ENCODE results near the gene DGKD.

The DGKD gene

DNA sequence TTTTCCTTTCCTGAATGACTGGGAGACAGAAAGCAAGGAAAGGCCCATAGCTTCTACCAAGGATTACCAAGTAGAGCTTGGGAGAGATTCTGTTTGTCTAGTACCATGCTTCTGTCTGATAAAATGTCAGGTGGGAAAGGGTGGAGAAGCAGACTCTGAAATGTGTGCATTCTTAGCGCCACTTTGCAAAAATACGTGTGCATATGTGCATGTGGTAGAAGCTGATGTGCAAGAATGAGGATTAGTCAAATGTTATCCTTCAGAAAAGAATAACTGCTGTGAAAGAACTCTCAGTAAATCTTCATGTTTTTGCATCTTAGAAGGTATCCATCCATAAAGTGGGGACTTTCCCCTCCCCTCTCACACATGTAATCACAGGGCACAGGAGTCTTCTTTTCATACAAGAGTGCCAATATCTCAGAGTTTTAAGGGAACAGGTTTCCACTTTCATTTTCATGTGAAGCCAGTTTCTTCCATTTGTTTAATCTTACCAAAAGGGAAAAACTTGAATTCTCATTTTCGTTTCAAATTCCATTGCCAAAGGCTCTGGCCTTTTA, 15.4 kb upstream of the DGKD start:
- in situ Hi-C loops (cut with HindIII; ENCODE audit: low pct_ligation_motif_present, low sequenced_read_pairs) = no loop called here

DNA sequence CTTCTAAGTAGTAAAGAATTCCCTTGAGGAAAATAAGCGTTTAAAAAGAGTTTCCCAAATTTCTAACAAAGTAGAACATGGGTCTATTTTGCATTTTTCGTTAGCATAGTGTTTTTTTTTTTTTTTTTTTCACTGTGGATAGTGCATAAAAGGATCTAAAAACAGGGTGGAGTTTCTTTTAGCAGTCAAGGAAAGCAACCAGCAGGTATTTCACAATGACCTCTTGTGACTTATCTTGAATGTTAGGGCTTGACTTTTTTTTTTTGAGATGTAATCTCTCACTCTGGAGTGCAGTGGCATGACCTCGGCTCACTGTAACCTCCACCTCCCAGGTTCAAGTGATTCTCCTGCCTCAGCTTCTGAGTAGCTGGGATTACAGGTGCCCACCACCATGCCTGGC, 14.9 kb upstream of the DGKD start:
- Histone ChIP-seq H3K4me3 (ENCODE audit: low read depth, low read length) (no peak overlapping the region), H3K27ac (no peak overlapping the region), H3K36me3 (replicated peaks) (no peaks in the 10 kb centered on the region), H3K27me3 (replicated peaks) (no peaks in the 10 kb centered on the region)
- TF ChIP-seq, protein P1, sequence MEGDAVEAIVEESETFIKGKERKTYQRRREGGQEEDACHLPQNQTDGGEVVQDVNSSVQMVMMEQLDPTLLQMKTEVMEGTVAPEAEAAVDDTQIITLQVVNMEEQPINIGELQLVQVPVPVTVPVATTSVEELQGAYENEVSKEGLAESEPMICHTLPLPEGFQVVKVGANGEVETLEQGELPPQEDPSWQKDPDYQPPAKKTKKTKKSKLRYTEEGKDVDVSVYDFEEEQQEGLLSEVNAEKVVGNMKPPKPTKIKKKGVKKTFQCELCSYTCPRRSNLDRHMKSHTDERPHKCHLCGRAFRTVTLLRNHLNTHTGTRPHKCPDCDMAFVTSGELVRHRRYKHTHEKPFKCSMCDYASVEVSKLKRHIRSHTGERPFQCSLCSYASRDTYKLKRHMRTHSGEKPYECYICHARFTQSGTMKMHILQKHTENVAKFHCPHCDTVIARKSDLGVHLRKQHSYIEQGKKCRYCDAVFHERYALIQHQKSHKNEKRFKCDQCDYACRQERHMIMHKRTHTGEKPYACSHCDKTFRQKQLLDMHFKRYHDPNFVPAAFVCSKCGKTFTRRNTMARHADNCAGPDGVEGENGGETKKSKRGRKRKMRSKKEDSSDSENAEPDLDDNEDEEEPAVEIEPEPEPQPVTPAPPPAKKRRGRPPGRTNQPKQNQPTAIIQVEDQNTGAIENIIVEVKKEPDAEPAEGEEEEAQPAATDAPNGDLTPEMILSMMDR (IDR thresholded peaks at IDR 0.05; ENCODE audit: low read depth, low read length, missing control alignments) = no peak
- in situ Hi-C loops (cut with HindIII; ENCODE audit: low pct_ligation_motif_present, low sequenced_read_pairs) = no loop called here
- DNase-seq = no peak

More for the DNA sequence above, 15.4 kb upstream of the DGKD start:
- TF ChIP-seq, protein P1 (IDR thresholded peaks at IDR 0.05; ENCODE audit: low read depth, low read length, missing control alignments) = no peak
- Histone ChIP-seq H3K36me3 (replicated peaks) (no peaks in the 10 kb centered on the region), H3K27ac (no peak overlapping the region), H3K4me3 (ENCODE audit: low read depth, low read length) (no peak overlapping the region), H3K27me3 (replicated peaks) (no peaks in the 10 kb centered on the region)
- no peak for DNase-seq

DNA sequence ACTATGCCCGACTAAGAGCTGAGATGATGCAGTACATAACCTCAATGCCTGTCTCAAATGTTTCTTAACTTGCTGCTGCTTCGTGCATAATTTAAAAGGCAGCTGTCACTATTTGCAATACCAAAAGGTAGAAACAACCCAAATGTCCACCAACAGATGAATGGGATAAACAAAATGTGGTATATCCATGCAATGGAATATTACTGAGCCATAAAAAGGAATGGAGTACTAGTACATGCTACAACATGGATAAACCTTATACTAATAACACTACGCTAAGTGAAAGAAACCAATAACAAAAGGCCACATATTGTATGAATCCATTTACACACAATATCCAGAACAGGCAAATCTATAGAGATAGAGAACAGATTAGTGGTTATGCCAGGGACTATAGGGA, 13.0 kb upstream of the DGKD start:
- Histone ChIP-seq H3K36me3 (replicated peaks) (no peaks in the 10 kb centered on the region), H3K27me3 (replicated peaks) (no peaks in the 10 kb centered on the region), H3K4me3 (ENCODE audit: low read depth, low read length) (no peak overlapping the region), H3K27ac (no peak overlapping the region)
- TF ChIP-seq, protein P1 (IDR thresholded peaks at IDR 0.05; ENCODE audit: low read depth, low read length, missing control alignments) = no peak
- in situ Hi-C loops (cut with HindIII; ENCODE audit: low pct_ligation_motif_present, low sequenced_read_pairs) = no loop called here
- no peak for DNase-seq

- H3K4me3 ChIP-seq (ENCODE audit: low read depth, low read length) = no peak overlapping the region
- in situ Hi-C loops (cut with HindIII; ENCODE audit: low pct_ligation_motif_present, low sequenced_read_pairs) = no loop called here
- no peak for DNase-seq
- no peak overlapping the region for H3K27ac ChIP-seq
- no peaks in the 10 kb centered on the region for H3K36me3 ChIP-seq (replicated peaks)
- H3K27me3 ChIP-seq (replicated peaks) = no peaks in the 10 kb centered on the region
- TF ChIP-seq, protein P1 (IDR thresholded peaks at IDR 0.05; ENCODE audit: low read depth, low read length, missing control alignments) = no peak
Measured at GRCh38 chr2:233342301-233342700, 12.0 kb upstream of the DGKD start.

- Histone ChIP-seq H3K36me3 (replicated peaks) (no peaks in the 10 kb centered on the region), H3K27ac (no peak overlapping the region), H3K4me3 (ENCODE audit: low read depth, low read length) (no peak overlapping the region), H3K27me3 (replicated peaks) (no peaks in the 10 kb centered on the region)
- in situ Hi-C loops (cut with HindIII; ENCODE audit: low pct_ligation_motif_present, low sequenced_read_pairs) = no loop called here
- TF ChIP-seq, protein P1 (IDR thresholded peaks at IDR 0.05; ENCODE audit: low read depth, low read length, missing control alignments) = no peak
- no peak for DNase-seq
Measured at GRCh38 chr2:233343171-233343705, 11.1 kb upstream of the DGKD start.

- TF ChIP-seq, protein P1 (IDR thresholded peaks at IDR 0.05; ENCODE audit: low read depth, low read length, missing control alignments) = no peak
- Histone ChIP-seq H3K27me3 (replicated peaks) (no peaks in the 10 kb centered on the region), H3K36me3 (replicated peaks) (no peaks in the 10 kb centered on the region), H3K27ac (no peak overlapping the region), H3K4me3 (ENCODE audit: low read depth, low read length) (no peak overlapping the region)
- no peak for DNase-seq
- in situ Hi-C loops (cut with HindIII; ENCODE audit: low pct_ligation_motif_present, low sequenced_read_pairs) = no loop called here
Measured at GRCh38 chr2:233346376-233346775, 7.9 kb upstream of the DGKD start.
